HepG2 (cell line): ENCODE results near the gene LINC00237. TPM values are rescaled to one million over a fixed set of nuclear protein-coding genes. Genes with fewer than 3 reads are reported as not detected.

Experiments
- BATF2 ChIP-seq: sonication (generic); formaldehyde crosslinking; IDR thresholded peaks from 2 replicates; pipeline ENCODE4 v1.8.0; 2022; ENCODE audit warnings: mild to moderate bottlenecking, missing genetic modification reagents, moderate library complexity
- BCL3 ChIP-seq: sonication (generic); formaldehyde crosslinking; IDR thresholded peaks from 2 replicates; pipeline ENCODE4 v1.5.1; 2020; ENCODE audit warnings: mild to moderate bottlenecking, missing genetic modification reagents, moderate library complexity
- BRCA1 ChIP-seq: sonication (generic); formaldehyde crosslinking; IDR thresholded peaks from 2 replicates; pipeline ENCODE4 v1.4.0; 2020; ENCODE audit warnings: missing genetic modification reagents
- CHD2 ChIP-seq: IDR thresholded peaks from 2 replicates; pipeline ENCODE4 v1.6.1; 2011; ENCODE audit warnings: low read depth, low read length, improper control_type of control experiment
- ESRRA ChIP-seq: sonication (generic); formaldehyde crosslinking; IDR thresholded peaks from 2 replicates; pipeline ENCODE4 v1.5.1; 2020; ENCODE audit warnings: mild to moderate bottlenecking, low read depth, missing genetic modification reagents
- ETS1 ChIP-seq: sonication (generic); formaldehyde crosslinking; IDR thresholded peaks from 2 replicates; pipeline ENCODE4 v1.4.0; 2020; ENCODE audit warnings: missing genetic modification reagents
- ETV6 ChIP-seq: sonication (generic); formaldehyde crosslinking; conservative IDR thresholded peaks from 2 replicates; pipeline ENCODE4 v1.4.0; 2020; ENCODE audit warnings: missing genetic modification reagents
- JARID2 ChIP-seq: sonication (generic); formaldehyde crosslinking; IDR thresholded peaks from 2 replicates; pipeline ENCODE4 v1.8.1; 2023; ENCODE audit warnings: missing genetic modification reagents, inconsistent platforms; ENCODE audit not compliant: insufficient replicate concordance
- LBX2 ChIP-seq: sonication (generic); formaldehyde crosslinking; IDR thresholded peaks from 2 replicates; pipeline ENCODE4 v1.5.0; 2020; ENCODE audit warnings: missing genetic modification reagents, mild to moderate bottlenecking, borderline replicate concordance
- NCOR1 ChIP-seq: fragments of 200-600 bp; sonication (generic); IDR thresholded peaks from 2 replicates; pipeline ENCODE4 v1.7.0; 2017; ENCODE audit warnings: antibody characterized with exemption, low read length, borderline replicate concordance
- RXRA ChIP-seq: sonication (generic); formaldehyde crosslinking; IDR thresholded peaks from 2 replicates; pipeline ENCODE4 v1.5.1; 2020; ENCODE audit warnings: missing genetic modification reagents
- SALL1 ChIP-seq: sonication (generic); formaldehyde crosslinking; IDR thresholded peaks from 2 replicates; pipeline ENCODE4 v1.8.0; 2022; ENCODE audit warnings: mild to moderate bottlenecking, missing genetic modification reagents
- SP140L ChIP-seq: sonication (generic); formaldehyde crosslinking; IDR thresholded peaks from 2 replicates; pipeline ENCODE4 v1.4.0; 2020; ENCODE audit warnings: missing genetic modification reagents, borderline replicate concordance
- ZHX1 ChIP-seq: sonication (generic); formaldehyde crosslinking; IDR thresholded peaks from 2 replicates; pipeline ENCODE4 v1.8.1; 2022; ENCODE audit warnings: low read depth, mild to moderate bottlenecking, missing genetic modification reagents
- ZNF280D ChIP-seq: sonication (generic); formaldehyde crosslinking; IDR thresholded peaks from 2 replicates; pipeline ENCODE4 v1.5.1; 2020; ENCODE audit warnings: mild to moderate bottlenecking, missing genetic modification reagents
- ZNF737 ChIP-seq: sonication (generic); formaldehyde crosslinking; IDR thresholded peaks from 2 replicates; pipeline ENCODE4 v1.5.0; 2020; ENCODE audit warnings: missing genetic modification reagents, mild to moderate bottlenecking, borderline replicate concordance
- ZNF841 ChIP-seq: sonication (generic); formaldehyde crosslinking; IDR thresholded peaks from 2 replicates; pipeline ENCODE4 v1.8.1; 2023; ENCODE audit warnings: missing genetic modification reagents, borderline replicate concordance
- polyA plus RNA-seq, 8 experiments: library from polyadenylated mRNA; depleted of rRNA in 3 of 8; stranded (reverse) in 7 of 8; unstranded in 1 of 8; fragments of >200 nt; fragmentation: Illumina TruSeq in 4 of 8; extraction: Trizol in 4 of 8; gene quantifications; 2 replicates each; pipeline versions ENCODE4 v1.2.1 to v1.2.3, GENCODE V29; 2011 to 2016; ENCODE audit warnings: low read depth in 4 of 8, missing spikeins in 1 of 8, mixed read lengths in 1 of 8; ENCODE audit not compliant: insufficient read depth in 1 of 8
- total RNA-seq, 5 experiments: library from RNA; depleted of rRNA; stranded (reverse); fragments of >200 nt; fragmentation: Illumina TruSeq; extraction: Trizol; gene quantifications; 2 replicates each; pipeline ENCODE4 v1.2.3, GENCODE V29; 2016; ENCODE audit warnings: low read depth in 1 of 5

Gene LINC00237
- total and polyA plus RNA-seq, 2 of the 13 experiments (the other 11 are each of a cell fraction or from before 2014, with no cell fraction given), result not detected

- TF ChIP-seq BATF2 (CRISPR knock-in tag), result no peak
- 0 out of 2 replicates have a peak, but pooled peaks have one; percentile 40 for TF ChIP-seq ESRRA (CRISPR knock-in tag)
- no peak for TF ChIP-seq RXRA (CRISPR knock-in tag)
- TF ChIP-seq SP140L (CRISPR knock-in tag), result no peak
- no peak for TF ChIP-seq BCL3 (CRISPR knock-in tag)
- no peak for TF ChIP-seq LBX2 (CRISPR knock-in tag)
- no peak for TF ChIP-seq BRCA1
- no peak for TF ChIP-seq JARID2 (CRISPR knock-in tag)
- no peak for TF ChIP-seq ZHX1 (CRISPR knock-in tag)
- TF ChIP-seq ZNF737 (CRISPR knock-in tag), result no peak
- no peak for TF ChIP-seq ZNF841 (CRISPR knock-in tag)
- TF ChIP-seq NCOR1, result 0 out of 2 replicates have a peak, but pooled peaks have one; percentile 41
- no peak for TF ChIP-seq CHD2
- no peak for TF ChIP-seq ETV6
- TF ChIP-seq ETS1, result no peak
- TF ChIP-seq SALL1 (CRISPR knock-in tag), result no peak
- no peak for TF ChIP-seq ZNF280D
Observed at GRCh38 chr20:21127201-21127981, 21.2 kb upstream of the LINC00237 start (continued).
